Caco-2 (cell line): ENCODE data around the gene SRR. TPM values are rescaled to one million over a fixed set of nuclear protein-coding genes. Genes with fewer than 3 reads are reported as not detected.

Source experiments
- BruUV-seq: library from RNA; stranded (reverse); fragments of 400-500 nt; replicated peaks from 2 replicates; lab custom pipeline; 2021; lab: Mats Ljungman, UMichigan
- CTCF ChIA-PET: fragments of 300-600 bp; sonication (Branson Sonifier 250); formaldehyde crosslinking; loops from one replicate; lab custom pipeline; 2022; ENCODE audit warnings: antibody characterized with exemption; lab: Charles Lee
- POLR2A ChIA-PET: fragments of 300-600 bp; sonication (Branson Sonifier 250); formaldehyde crosslinking; loops from one replicate; lab custom pipeline; 2022; ENCODE audit warnings: antibody characterized with exemption; lab: Charles Lee
- DNase-seq, 2 experiments: peaks; one replicate each; pipeline versions ENCODE4 v3.0.0 to v3.0.0-alpha.2; 2020 to 2022
- H3K27me3 ChIP-seq: replicated peaks from 2 replicates; pipeline ENCODE4 v1.6.0; 2011; ENCODE audit warnings: low read length; ENCODE audit not compliant: control insufficient read depth, insufficient read depth
- H3K36me3 ChIP-seq: 2 replicates; pipeline ENCODE4 v1.5.1; 2011; ENCODE audit warnings: low read length; ENCODE audit not compliant: control insufficient read depth, insufficient read depth
- H3K4me1 ChIP-seq: fragments of 250-450 bp; sonication (Bioruptor Pico); 2 replicates; pipeline ENCODE4 v1.5.1; 2020; ENCODE audit warnings: mild to moderate bottlenecking
- H3K4me3 ChIP-seq: 2 replicates; pipeline ENCODE4 v1.5.1; 2011; ENCODE audit warnings: low read depth, mild to moderate bottlenecking, control low read depth, low read length
- H3K9me3 ChIP-seq: fragments of 250-450 bp; sonication (Bioruptor Pico); 2 replicates; pipeline ENCODE4 v1.5.1; 2020; ENCODE audit warnings: mild to moderate bottlenecking, moderate library complexity
- H3K27ac Mint-ChIP-seq: one replicate; pipeline ENCODE4 v1.8.0; 2022; ENCODE audit warnings: mixed read lengths; ENCODE audit not compliant: unreplicated experiment
- H3K27me3 Mint-ChIP-seq: one replicate; pipeline ENCODE4 v1.8.0; 2022; ENCODE audit warnings: mixed read lengths; ENCODE audit not compliant: insufficient read depth, unreplicated experiment
- H3K36me3 Mint-ChIP-seq: one replicate; pipeline ENCODE4 v1.8.0; 2022; ENCODE audit warnings: mild to moderate bottlenecking, mixed read lengths; ENCODE audit not compliant: insufficient read depth, unreplicated experiment
- H3K4me1 Mint-ChIP-seq: one replicate; pipeline ENCODE4 v1.8.0; 2022; ENCODE audit warnings: low read depth, mixed read lengths; ENCODE audit not compliant: unreplicated experiment
- H3K4me3 Mint-ChIP-seq: one replicate; pipeline ENCODE4 v1.8.0; 2022; ENCODE audit warnings: mild to moderate bottlenecking, moderate library complexity, mixed read lengths; ENCODE audit not compliant: unreplicated experiment
- H3K9me3 Mint-ChIP-seq: one replicate; pipeline ENCODE4 v1.8.0; 2022; ENCODE audit warnings: mixed read lengths; ENCODE audit not compliant: unreplicated experiment
- CTCF ChIP-seq, 2 experiments: fragments of 200-600 bp in 1 of 2; IDR thresholded peaks; 1 replicate in 1 of 2; 2 replicates in 1 of 2; pipeline versions ENCODE4 v1.5.1 to v1.8.0; 2011 to 2022; ENCODE audit warnings: antibody characterized with exemption in 1 of 2, control low read depth in 1 of 2, inconsistent platforms in 1 of 2, low read depth in 1 of 2, low read length in 1 of 2, mild to moderate bottlenecking in 1 of 2, moderate library complexity in 1 of 2; ENCODE audit not compliant: insufficient read depth in 1 of 2, severe bottlenecking in 1 of 2, unreplicated experiment in 1 of 2
- intact Hi-C: fragments of 100-400 bp; cut with micrococcal nuclease; formaldehyde crosslinking; loops from one replicate; pipeline ENCODE4 v1.10.0; 2022; ENCODE audit not compliant: unreplicated experiment
- total RNA-seq: library from RNA; stranded (reverse); gene quantifications from 2 replicates; pipeline ENCODE4 v1.2.3, GENCODE V29; 2022

SRR gene
- total RNA-seq, 1 experiment from 2014 or later, result 18.2 TPM

GRCh38 chr17:2323629-2324314 lies 20.0 kb downstream of the SRR start:
- Histone ChIP-seq H3K27me3 (no peaks in the 10 kb centered on the region), H3K36me3 (peaks cover 3% of the 10 kb centered on the region), H3K4me1 (peaks cover 15% of the 10 kb centered on the region), H3K9me3 (no peaks in the 10 kb centered on the region), H3K4me3 (no peak overlapping the region)
- no peak for TF ChIP-seq CTCF (IDR thresholded peaks at IDR 0.05; ENCODE audit: insufficient read depth in 1 of 2, low read depth in 1 of 2, low read length in 1 of 2, severe bottlenecking in 1 of 2, unreplicated experiment in 1 of 2)
- CTCF ChIA-PET, result interaction anchor here (1.5 kb wide), 1 partner anchor 29 kb away, joined by 5 read pairs; no protein-coding TSS in a partner anchor
- Mint-ChIP-seq H3K27me3 (no peaks in the 10 kb centered on the region), H3K36me3 (peaks cover 38% of the 10 kb centered on the region), H3K4me1 (peaks cover 15% of the 10 kb centered on the region), H3K4me3 (no peak overlapping the region), H3K27ac (no peak overlapping the region), H3K9me3 (peaks cover 6% of the 10 kb centered on the region)
- BruUV-seq, result TSS peak; percentile 26
- intact Hi-C loops, result no loop called here
- DNase-seq, result no peak
- POLR2A ChIA-PET, result no interaction called here

- no TSS peak for BruUV-seq
- Mint-ChIP-seq H3K4me1 (peaks cover 6% of the 10 kb centered on the region), H3K4me3 (no peak overlapping the region), H3K9me3 (no peaks in the 10 kb centered on the region), H3K27ac (no peak overlapping the region), H3K36me3 (no peaks in the 10 kb centered on the region), H3K27me3 (no peaks in the 10 kb centered on the region)
- ChIA-PET POLR2A (no interaction called here), CTCF (no interaction called here)
- no peak for TF ChIP-seq CTCF (IDR thresholded peaks at IDR 0.05; ENCODE audit: insufficient read depth in 1 of 2, low read depth in 1 of 2, low read length in 1 of 2, severe bottlenecking in 1 of 2, unreplicated experiment in 1 of 2)
- no peak overlapping the region for H3K4me3 ChIP-seq
- H3K36me3 ChIP-seq, result peaks cover 3% of the 10 kb centered on the region
- intact Hi-C loops, result no loop called here
- H3K4me1 ChIP-seq, result peaks cover 8% of the 10 kb centered on the region; the same call in 1 of the 2 replicates
- H3K9me3 ChIP-seq, result no peaks in the 10 kb centered on the region
- no peak for DNase-seq
- H3K27me3 ChIP-seq, result no peaks in the 10 kb centered on the region
Observed at GRCh38 chr17:2331303-2331702, 27.6 kb downstream of the SRR start.

GRCh38 chr17:2335726-2336214 lies 32.0 kb downstream of the SRR start:
- Mint-ChIP-seq H3K9me3 (no peaks in the 10 kb centered on the region), H3K27me3 (no peaks in the 10 kb centered on the region), H3K36me3 (no peaks in the 10 kb centered on the region), H3K4me3 (peak overlapping the region; percentile 99), H3K27ac (peak overlapping the region; percentile 95), H3K4me1 (peaks cover 6% of the 10 kb centered on the region)
- Histone ChIP-seq H3K9me3 (no peaks in the 10 kb centered on the region), H3K27me3 (no peaks in the 10 kb centered on the region), H3K36me3 (peaks cover 3% of the 10 kb centered on the region), H3K4me3 (peak overlapping the region; percentile 72), H3K4me1 (peaks cover 13% of the 10 kb centered on the region; the same call in 1 of the 2 replicates)
- intact Hi-C loops, result loop anchor here (1.0 kb wide), 2 partner anchors 18 to 32 kb away; partner anchors contain the start of genes SMG6 and SRR
- TSS peak; percentile 47 for BruUV-seq
- TF ChIP-seq CTCF (IDR thresholded peaks at IDR 0.05; ENCODE audit: insufficient read depth in 1 of 2, low read depth in 1 of 2, low read length in 1 of 2, severe bottlenecking in 1 of 2, unreplicated experiment in 1 of 2), result no peak
- no peak for DNase-seq
- ChIA-PET POLR2A (interaction anchor here (0.6 to 3.2 kb wide), 10 partner anchors 10 to 350 kb away, joined by 3 to 29 read pairs (median 10); partner anchors contain the start of genes PAFAH1B1, SMG6 and SRR), CTCF (interaction anchor here (0.5 to 3.5 kb wide), 5 partner anchors 12 to 374 kb away, joined by 3 to 60 read pairs (median 10); partner anchors contain the start of genes SMG6 and SRR)
